Measurements from ENCODE around the gene SLC7A9.
"Not testable (repeated sequence)": the region's sequence is repeated elsewhere in the genome, so short reads cannot be mapped to it uniquely, and the experiment has no call there.

SLC7A9 gene

DNA sequence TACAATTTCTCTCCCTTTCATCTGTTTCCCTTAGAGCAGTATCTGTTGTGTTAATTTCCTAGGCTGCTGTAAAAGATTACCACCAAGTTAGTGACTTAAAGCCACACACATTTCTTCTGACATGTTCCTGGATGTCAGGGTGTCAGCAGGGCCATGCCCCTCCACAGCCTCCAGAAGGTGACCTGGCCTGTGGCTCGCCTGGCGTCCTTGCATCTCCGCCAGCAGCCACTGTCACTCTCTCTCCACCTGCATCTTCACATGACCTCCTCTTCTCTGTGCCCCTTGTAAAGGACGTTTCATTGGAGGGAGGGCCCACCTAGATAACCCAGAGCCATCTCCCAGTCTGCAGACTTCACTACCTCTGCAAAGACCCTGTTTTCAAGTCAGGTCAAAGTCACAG lies 61.3 kb downstream of the SLC7A9 start:
- no peak for DNase-seq
- no peaks in the 10 kb centered on the region for H3K36me3 Mint-ChIP-seq (ENCODE audit: low read depth)
- TF ChIP-seq, protein P1, sequence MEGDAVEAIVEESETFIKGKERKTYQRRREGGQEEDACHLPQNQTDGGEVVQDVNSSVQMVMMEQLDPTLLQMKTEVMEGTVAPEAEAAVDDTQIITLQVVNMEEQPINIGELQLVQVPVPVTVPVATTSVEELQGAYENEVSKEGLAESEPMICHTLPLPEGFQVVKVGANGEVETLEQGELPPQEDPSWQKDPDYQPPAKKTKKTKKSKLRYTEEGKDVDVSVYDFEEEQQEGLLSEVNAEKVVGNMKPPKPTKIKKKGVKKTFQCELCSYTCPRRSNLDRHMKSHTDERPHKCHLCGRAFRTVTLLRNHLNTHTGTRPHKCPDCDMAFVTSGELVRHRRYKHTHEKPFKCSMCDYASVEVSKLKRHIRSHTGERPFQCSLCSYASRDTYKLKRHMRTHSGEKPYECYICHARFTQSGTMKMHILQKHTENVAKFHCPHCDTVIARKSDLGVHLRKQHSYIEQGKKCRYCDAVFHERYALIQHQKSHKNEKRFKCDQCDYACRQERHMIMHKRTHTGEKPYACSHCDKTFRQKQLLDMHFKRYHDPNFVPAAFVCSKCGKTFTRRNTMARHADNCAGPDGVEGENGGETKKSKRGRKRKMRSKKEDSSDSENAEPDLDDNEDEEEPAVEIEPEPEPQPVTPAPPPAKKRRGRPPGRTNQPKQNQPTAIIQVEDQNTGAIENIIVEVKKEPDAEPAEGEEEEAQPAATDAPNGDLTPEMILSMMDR (IDR thresholded peaks at IDR 0.05): no peak
- peak overlapping the region; percentile 37 for H3K27ac Mint-ChIP-seq
- peaks cover 3% of the 10 kb centered on the region for H3K27me3 Mint-ChIP-seq (ENCODE audit: low read depth, poor library complexity)
- no peaks in the 10 kb centered on the region for H3K9me3 Mint-ChIP-seq
- peaks cover 9% of the 10 kb centered on the region for H3K4me1 Mint-ChIP-seq
- H3K4me3 Mint-ChIP-seq: no peak overlapping the region

DNA sequence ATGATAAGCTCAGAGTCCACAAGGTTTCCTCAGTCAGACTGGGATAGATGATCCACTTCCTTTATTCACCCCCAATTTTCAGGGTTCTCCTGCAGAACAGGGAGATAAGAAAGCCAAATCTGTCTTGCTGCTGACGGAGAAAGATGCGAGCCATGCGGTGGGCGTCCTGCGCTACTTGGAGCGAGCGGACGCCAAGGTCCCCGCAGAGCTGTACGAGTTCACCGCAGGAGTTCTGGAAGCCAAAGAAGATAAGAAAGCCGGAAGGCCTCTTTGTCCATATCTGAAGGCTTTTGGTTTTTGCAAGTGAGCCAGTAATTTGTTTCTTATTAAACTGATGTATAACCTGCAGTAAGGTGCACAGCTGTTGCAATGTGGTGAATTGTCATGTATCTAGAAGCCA lies 66.7 kb downstream of the SLC7A9 start:
- no peak for DNase-seq
- Mint-ChIP-seq H3K4me1 (peaks cover 20% of the 10 kb centered on the region), H3K4me3 (no peak overlapping the region), H3K36me3 (ENCODE audit: low read depth) (no peaks in the 10 kb centered on the region), H3K9me3 (no peaks in the 10 kb centered on the region), H3K27ac (no peak overlapping the region), H3K27me3 (ENCODE audit: low read depth, poor library complexity) (peaks cover 5% of the 10 kb centered on the region)
- TF ChIP-seq, protein P1 (IDR thresholded peaks at IDR 0.05): no peak

DNA sequence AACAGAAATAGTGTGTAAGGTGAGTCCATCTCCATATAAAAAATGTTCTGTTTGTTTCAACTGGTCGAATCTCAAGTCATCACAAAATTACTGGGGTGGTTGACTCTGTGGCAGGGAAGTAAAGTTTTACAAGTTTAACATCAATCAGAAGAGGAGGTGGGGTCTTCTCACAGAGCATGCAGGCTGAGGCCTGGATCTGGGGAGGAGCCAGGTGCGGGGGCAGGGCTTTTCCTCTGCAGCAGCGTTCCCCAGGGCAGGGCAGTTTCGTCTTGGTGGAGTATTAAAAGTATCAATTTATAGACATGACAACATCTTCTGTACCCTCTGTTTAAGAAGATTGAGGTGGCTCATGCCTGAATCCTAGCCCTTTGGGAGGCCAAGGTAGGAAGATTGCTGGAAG lies 68.8 kb downstream of the SLC7A9 start:
- no peaks in the 10 kb centered on the region for H3K9me3 Mint-ChIP-seq
- H3K27me3 Mint-ChIP-seq (ENCODE audit: low read depth, poor library complexity): peaks cover 7% of the 10 kb centered on the region
- no peaks in the 10 kb centered on the region for H3K36me3 Mint-ChIP-seq (ENCODE audit: low read depth)
- no peak overlapping the region for H3K27ac Mint-ChIP-seq
- no peak overlapping the region for H3K4me3 Mint-ChIP-seq
- H3K4me1 Mint-ChIP-seq: peaks cover 27% of the 10 kb centered on the region
- DNase-seq: peak; percentile 39
- TF ChIP-seq, protein P1 (IDR thresholded peaks at IDR 0.05): no peak

DNA sequence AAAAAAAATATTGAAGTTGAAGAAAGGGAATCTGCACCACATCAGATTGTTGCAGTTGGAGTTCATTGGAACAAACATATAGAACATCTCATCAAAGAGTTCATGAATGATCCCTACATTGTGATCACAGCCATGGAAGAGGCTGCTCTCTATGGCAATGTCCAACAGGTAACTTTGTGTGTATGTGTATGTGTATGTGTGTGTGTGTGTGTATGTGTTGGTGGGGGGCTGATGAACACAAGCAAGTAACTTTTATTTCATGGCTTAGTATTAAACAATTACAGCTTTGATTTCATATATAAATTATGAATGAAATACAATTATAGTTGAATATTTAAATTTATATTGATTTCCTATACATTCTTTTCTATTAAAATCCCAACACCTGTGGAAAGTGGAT lies 69.4 kb downstream of the SLC7A9 start:
- H3K4me1 Mint-ChIP-seq: peaks cover 27% of the 10 kb centered on the region
- H3K36me3 Mint-ChIP-seq (ENCODE audit: low read depth): no peaks in the 10 kb centered on the region
- H3K27ac Mint-ChIP-seq: no peak overlapping the region
- peaks cover 10% of the 10 kb centered on the region for H3K27me3 Mint-ChIP-seq (ENCODE audit: low read depth, poor library complexity)
- H3K4me3 Mint-ChIP-seq: no peak overlapping the region
- TF ChIP-seq, protein P1 (IDR thresholded peaks at IDR 0.05): no peak
- no peak for DNase-seq
- H3K9me3 Mint-ChIP-seq: no peaks in the 10 kb centered on the region

DNA sequence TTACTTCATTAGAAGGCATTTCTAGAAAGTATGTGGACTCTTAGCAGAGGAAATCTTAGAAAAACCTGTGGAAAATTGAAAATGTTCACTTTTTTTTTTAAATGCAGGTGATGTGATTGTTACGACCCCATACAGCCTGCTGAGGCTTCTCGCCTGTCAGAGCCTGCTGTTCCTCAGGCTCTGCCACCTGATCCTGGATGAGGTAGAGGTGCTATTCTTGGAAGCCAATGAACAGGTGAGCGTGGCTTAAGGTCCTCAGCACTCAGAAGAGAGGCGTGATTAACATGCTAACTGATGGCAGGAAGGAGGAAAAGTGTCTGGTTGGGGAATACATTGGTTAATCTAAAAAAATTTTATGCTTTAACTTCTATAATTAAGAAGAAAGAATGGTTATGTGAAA lies 71.4 kb downstream of the SLC7A9 start:
- H3K27me3 Mint-ChIP-seq (ENCODE audit: low read depth, poor library complexity): peaks cover 11% of the 10 kb centered on the region
- H3K4me3 Mint-ChIP-seq: no peak overlapping the region
- H3K4me1 Mint-ChIP-seq: peaks cover 27% of the 10 kb centered on the region
- TF ChIP-seq, protein P1 (IDR thresholded peaks at IDR 0.05): no peak
- no peaks in the 10 kb centered on the region for H3K9me3 Mint-ChIP-seq
- no peak overlapping the region for H3K27ac Mint-ChIP-seq
- no peaks in the 10 kb centered on the region for H3K36me3 Mint-ChIP-seq (ENCODE audit: low read depth)
- DNase-seq: no peak

DNA sequence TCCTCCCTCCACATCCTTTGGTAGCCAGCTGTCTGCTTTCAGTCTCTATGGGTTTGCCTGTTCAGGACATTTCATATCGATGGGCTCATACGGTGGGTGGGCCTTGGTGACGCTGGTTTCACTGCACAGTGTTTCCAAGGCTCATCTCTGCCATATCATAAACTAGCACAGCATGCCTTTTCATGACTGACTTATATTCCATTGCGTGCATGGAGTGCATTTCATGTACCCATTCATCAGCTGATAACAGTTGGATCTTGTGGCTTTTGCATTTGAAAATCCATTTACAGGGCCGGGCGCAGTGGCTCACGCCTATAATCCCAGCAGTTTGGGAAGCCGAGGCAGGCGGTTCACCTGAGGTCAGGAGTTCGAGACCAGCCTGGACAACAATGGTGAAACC lies 80.1 kb downstream of the SLC7A9 start:
- DNase-seq: no peak
- Mint-ChIP-seq H3K36me3 (ENCODE audit: low read depth) (no peaks in the 10 kb centered on the region), H3K27me3 (ENCODE audit: low read depth, poor library complexity) (peaks cover 10% of the 10 kb centered on the region), H3K9me3 (peaks cover 7% of the 10 kb centered on the region), H3K4me1 (peaks cover 44% of the 10 kb centered on the region), H3K27ac (no peak overlapping the region), H3K4me3 (no peak overlapping the region)
- TF ChIP-seq, protein P1 (IDR thresholded peaks at IDR 0.05): no peak

DNA sequence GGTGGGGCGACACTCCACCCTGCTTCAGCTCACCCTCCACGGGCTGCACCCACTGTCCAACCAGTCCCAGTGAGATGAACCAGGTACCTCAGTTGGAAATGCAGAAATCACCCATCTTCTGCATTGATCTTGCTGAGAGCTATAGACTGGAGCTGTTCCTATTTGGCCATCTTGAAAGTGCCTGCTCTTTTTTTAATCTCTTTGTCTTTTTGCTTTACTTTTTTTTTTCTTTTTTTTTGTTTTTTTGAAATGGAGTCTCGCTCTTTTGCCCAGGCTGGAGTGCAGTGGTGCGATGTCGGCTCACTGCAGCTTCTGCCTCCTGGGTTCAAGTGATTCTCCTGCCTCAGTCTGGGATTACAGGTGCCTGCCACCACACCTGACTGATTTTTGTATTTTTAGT lies 81.7 kb downstream of the SLC7A9 start:
- Mint-ChIP-seq H3K4me1 (peaks cover 44% of the 10 kb centered on the region), H3K9me3 (peaks cover 19% of the 10 kb centered on the region), H3K27me3 (ENCODE audit: low read depth, poor library complexity) (peaks cover 14% of the 10 kb centered on the region)
- DNase-seq; H3K4me3 Mint-ChIP-seq; H3K27ac Mint-ChIP-seq; H3K36me3 Mint-ChIP-seq (ENCODE audit: low read depth): not testable (repeated sequence)

DNA sequence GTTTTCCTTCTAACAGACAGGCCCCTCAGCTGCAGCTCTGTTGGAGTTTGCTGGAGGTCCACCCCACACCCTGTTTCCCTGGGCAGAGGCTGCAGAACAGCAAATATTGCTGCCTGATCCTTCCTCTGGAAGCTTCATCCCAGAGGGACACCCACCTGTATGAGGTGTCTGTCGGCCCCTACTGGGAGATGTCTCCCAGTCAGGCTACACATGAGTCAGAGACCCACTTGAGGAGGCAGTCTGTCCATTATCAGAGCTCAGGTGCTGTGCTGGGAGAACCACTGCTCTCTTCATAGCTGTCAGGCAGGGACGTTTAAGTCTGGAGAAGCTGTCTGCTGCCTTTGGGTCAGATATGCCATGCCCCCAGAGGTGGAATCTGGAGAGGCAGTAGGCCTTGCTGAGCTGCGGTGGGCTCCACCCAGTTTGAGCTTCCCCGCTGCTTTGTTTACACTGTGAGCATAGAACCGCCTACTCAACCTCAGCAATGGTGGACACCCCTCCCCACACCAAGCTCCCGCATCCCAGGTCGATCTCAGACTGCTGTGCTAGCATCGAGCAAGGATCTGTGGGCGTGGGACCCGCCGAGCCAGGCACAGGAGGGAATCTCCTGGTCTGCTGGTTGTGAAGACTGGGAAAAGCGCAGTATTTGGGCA lies 82.3 kb downstream of the SLC7A9 start:
- not testable (repeated sequence) for H3K36me3 Mint-ChIP-seq (ENCODE audit: low read depth); H3K27ac Mint-ChIP-seq; H3K4me3 Mint-ChIP-seq
- Mint-ChIP-seq H3K9me3 (peaks cover 25% of the 10 kb centered on the region), H3K27me3 (ENCODE audit: low read depth, poor library complexity) (peaks cover 14% of the 10 kb centered on the region), H3K4me1 (peaks cover 44% of the 10 kb centered on the region)
- peak; percentile 20 for DNase-seq

DNA sequence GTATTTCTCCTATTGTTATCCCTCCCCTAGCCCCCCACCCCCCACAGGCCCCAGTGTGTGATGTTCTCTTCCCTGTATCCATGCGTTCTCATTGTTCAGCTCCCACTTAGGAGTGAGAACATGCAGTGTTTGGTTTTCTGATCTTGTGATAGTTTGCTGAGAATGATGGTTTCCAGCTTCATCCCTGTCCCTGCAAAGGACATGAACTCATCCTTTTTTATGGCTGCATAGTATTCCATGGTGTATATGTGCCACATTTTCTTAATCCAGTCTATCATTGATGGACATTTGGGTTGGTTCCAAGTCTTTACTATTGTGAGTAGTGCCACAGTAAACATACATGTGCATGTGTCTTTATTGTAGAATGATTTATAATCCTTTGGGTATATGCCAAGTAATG lies 87.5 kb downstream of the SLC7A9 start:
- H3K27ac Mint-ChIP-seq: not testable (repeated sequence)
- H3K27me3 Mint-ChIP-seq (ENCODE audit: low read depth, poor library complexity): peaks cover 15% of the 10 kb centered on the region

More for the DNA sequence above, 87.5 kb downstream of the SLC7A9 start:
- Mint-ChIP-seq H3K4me1 (peaks cover 20% of the 10 kb centered on the region), H3K9me3 (peaks cover 46% of the 10 kb centered on the region)
- not testable (repeated sequence) for H3K36me3 Mint-ChIP-seq (ENCODE audit: low read depth); H3K4me3 Mint-ChIP-seq; DNase-seq

Data from nephron progenitor cell (in vitro differentiated cells).